22Rv1 (cell line): ENCODE data around the gene SAC3D1.

Source experiments
- H3K27ac ChIP-seq: fragments of 450-650 bp; 2 replicates; pipeline ENCODE4 v1.5.1; 2017
- ZFX ChIP-seq: fragments of 450-650 bp; IDR thresholded peaks from 2 replicates; pipeline ENCODE4 v1.6.1; 2017; ENCODE audit warnings: antibody characterized with exemption, borderline replicate concordance
- TF ChIP-seq, protein P1 (sequence below): fragments of 450-650 bp; IDR thresholded peaks from 2 replicates; pipeline ENCODE4 v1.5.1; 2017; ENCODE audit warnings: mild to moderate bottlenecking

The SAC3D1 gene

DNA sequence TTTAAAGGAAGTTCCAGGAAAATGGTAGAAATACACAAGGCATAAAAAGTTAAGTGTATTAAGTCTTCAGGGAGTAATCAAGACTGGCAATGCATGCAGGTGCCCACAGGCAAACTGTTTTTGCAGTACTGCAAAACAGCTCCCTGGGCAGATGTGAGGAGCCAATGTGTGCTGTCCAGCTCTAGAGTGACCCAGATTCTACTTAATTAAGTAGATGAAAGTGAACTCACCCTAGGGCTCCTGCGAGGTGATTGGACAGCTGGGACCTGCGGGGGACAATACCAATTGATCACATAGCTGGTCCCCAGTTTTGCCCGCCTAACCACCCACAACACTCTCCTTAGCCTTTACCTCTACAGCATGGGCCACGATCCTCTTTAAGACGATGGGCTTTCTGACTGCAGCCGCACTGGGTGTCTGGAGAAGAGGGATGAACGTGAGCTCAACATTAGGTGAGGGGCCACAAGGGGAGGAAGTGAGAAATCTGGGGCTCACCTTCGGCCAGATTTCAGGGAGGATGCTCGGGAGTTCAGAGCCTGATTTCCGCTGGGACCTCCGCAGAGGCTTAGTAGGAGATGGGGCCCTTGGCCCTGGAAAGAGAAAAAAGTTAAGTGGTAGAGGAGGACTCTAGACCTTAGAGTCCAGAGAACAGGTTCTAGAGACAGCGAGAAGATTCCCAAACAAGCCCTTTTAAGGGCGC lies 42.3 kb downstream of the SAC3D1 start:
- peak overlapping the region; percentile 80 for H3K27ac ChIP-seq
- TF ChIP-seq, protein P1, sequence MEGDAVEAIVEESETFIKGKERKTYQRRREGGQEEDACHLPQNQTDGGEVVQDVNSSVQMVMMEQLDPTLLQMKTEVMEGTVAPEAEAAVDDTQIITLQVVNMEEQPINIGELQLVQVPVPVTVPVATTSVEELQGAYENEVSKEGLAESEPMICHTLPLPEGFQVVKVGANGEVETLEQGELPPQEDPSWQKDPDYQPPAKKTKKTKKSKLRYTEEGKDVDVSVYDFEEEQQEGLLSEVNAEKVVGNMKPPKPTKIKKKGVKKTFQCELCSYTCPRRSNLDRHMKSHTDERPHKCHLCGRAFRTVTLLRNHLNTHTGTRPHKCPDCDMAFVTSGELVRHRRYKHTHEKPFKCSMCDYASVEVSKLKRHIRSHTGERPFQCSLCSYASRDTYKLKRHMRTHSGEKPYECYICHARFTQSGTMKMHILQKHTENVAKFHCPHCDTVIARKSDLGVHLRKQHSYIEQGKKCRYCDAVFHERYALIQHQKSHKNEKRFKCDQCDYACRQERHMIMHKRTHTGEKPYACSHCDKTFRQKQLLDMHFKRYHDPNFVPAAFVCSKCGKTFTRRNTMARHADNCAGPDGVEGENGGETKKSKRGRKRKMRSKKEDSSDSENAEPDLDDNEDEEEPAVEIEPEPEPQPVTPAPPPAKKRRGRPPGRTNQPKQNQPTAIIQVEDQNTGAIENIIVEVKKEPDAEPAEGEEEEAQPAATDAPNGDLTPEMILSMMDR = no peak
- TF ChIP-seq ZFX = no peak

DNA sequence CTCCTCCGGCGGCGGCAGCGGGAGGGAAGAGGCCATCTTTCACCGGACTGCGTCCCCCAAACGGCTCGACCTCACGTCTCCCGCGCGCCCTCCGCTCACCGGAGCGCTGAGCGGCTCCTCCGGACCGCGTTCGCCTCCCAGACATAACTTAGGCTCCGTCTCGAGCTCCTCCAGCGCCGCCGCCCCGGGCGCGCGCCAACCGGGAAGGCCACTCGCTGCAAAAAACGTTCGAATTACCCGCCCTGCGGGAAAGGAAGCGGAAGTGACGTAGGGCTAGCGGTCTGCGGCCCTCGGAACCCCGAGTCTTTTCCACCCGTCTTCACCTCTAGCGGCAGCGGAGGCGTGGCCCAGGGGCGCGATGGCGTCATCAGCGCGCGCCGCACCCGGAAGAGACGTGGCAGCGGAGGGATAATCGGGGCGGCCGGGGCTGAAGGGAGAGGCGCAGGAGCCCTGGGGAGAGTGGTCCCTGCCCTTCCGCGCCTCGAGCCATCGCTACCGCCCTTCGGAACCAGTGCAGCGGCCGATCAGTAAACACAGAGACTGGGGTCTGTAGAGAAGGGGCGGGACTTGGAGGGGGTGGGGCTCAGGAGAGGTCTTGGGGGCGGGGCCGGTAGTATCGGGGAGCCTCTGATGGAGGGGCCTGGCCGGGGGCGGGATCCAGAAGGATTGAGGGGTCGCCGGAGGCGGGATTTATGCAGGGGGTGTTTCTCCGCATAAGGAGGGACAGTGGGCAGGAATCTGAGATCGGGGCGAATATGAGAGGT lies 43.0 kb downstream of the SAC3D1 start, which contains the start of the genes CDCA5 and ZFPL1:
Gene CDCA5, minus strand, starts transcription at position 207 of the 764 bp plus-strand sequence. Its CDS starts 62 bp downstream, at position 145.
Gene ZFPL1, plus strand, starts transcription at position 389 of the 764 bp plus-strand sequence. CDS start 477 bp downstream, outside the sequence.
- TF ChIP-seq, protein P1 = no peak
- TF ChIP-seq ZFX = no peak
- peak within 1 kb of the TSS; percentile 80 for H3K27ac ChIP-seq

DNA sequence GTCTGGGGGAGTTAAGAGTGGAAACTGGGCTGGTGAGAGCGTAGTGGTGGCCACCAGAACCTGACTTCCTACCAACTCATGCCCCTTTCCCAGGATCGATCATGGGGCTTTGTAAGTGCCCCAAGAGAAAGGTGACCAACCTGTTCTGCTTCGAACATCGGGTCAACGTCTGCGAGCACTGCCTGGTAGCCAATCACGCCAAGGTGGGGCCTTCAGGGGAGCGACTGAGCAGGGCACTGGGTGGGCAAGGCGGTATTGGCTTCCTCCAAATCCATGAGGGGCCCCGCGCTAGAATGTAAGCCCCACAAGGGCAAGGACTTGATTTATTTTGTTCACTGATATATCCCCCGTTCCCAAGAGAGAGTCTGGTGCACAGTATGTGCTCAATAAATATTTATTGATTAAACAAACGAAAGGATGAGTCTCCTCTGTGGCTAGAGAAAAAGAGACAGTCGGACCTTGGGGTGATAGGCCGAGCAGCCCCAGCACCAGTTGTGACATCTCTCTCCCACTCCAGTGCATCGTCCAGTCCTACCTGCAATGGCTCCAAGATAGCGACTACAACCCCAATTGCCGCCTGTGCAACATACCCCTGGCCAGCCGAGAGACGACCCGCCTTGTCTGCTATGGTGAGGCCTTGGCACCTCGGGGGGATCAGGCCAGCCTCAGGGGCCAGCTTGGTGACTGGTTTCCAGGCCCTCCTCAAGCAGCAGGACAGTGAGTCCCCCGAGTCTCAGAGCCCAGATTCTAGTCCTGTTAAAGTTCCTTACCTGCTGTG lies 43.8 kb downstream of the SAC3D1 start:
- peak overlapping the region; percentile 80 for H3K27ac ChIP-seq
- TF ChIP-seq ZFX = no peak
- TF ChIP-seq, protein P1 = no peak

DNA sequence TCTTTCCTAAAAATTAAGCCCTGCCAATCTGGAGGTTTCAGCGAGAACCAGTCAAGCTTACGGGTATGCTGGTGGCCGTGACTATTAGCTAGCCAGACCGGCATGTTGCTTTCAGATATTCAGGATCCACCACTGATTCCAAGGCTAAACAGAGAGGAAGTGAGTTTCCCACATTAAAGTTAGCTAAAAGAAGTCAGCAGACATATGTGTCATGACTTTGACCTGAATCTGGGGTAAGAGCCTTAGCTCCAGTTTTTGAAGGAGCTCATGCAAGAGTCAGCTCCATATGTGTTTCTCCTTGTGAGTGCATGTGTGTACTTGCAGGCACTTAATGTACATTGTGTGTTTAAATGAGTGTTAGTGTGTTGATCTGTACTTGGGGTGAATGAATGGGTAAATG lies 44.4 kb downstream of the SAC3D1 start:
- no peak for TF ChIP-seq ZFX
- TF ChIP-seq, protein P1 = no peak
- no peak overlapping the region for H3K27ac ChIP-seq

DNA sequence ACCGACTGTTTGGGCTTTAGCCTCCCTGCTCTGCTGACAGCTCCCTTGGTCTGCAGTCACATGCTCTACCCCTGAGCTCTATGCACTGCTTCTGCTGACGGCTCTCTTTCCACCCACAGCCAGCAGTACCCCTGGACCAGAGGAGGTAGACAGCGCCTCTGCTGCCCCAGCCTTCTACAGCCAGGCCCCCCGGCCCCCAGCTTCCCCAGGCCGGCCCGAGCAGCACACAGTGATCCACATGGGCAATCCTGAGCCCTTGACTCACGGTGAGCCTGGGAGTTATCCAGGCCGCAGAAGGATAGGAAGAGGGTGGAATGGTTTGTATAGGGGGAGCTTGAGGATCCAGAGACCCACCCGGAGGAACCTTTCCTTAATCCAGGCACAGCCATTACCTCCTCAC lies 45.8 kb downstream of the SAC3D1 start:
- H3K27ac ChIP-seq = no peak overlapping the region
- TF ChIP-seq, protein P1 = no peak
- TF ChIP-seq ZFX = no peak

DNA sequence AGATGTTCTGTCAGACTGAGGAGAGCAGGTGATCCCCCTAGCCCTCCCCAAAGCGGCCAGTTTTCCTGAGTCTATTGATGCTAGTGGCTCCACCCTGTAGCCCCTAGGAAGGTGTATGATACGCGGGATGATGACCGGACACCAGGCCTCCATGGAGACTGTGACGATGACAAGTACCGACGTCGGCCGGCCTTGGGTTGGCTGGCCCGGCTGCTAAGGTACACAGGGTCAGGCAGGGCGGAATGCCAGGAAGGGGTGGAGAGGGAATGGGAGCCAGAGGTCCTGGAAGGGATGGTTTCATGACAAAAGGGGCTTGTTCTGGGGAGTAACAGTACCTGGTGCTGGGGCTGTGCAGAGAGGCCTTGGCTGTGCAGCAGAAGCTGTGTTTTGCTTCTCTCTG lies 46.2 kb downstream of the SAC3D1 start:
- TF ChIP-seq, protein P1 = no peak
- no peak for TF ChIP-seq ZFX
- no peak overlapping the region for H3K27ac ChIP-seq
